Measurements from ENCODE around the gene SCAMP2.

DNA sequence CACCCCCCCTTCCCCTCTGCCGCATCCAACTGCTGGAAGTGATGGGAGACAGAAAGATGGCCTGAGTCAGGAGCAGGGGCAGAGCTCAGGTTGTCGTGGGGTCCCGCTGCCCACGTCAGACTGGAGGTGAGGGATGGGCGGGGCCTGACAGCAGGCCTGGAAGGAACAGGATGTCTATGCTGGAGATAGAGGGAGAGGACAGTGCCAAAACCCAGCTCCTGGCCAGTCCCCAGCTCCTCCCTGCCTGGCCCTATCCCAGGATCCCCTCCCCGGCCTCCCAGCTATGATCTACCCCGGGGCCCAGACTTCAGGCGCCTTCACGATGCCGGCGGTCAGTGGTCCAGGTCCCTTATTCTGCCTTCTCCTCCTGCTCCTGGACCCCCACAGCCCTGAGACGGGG lies 60.6 kb downstream of the SCAMP2 start, which contains the start of gene LMAN1L:
- TF ChIP-seq, protein P1, sequence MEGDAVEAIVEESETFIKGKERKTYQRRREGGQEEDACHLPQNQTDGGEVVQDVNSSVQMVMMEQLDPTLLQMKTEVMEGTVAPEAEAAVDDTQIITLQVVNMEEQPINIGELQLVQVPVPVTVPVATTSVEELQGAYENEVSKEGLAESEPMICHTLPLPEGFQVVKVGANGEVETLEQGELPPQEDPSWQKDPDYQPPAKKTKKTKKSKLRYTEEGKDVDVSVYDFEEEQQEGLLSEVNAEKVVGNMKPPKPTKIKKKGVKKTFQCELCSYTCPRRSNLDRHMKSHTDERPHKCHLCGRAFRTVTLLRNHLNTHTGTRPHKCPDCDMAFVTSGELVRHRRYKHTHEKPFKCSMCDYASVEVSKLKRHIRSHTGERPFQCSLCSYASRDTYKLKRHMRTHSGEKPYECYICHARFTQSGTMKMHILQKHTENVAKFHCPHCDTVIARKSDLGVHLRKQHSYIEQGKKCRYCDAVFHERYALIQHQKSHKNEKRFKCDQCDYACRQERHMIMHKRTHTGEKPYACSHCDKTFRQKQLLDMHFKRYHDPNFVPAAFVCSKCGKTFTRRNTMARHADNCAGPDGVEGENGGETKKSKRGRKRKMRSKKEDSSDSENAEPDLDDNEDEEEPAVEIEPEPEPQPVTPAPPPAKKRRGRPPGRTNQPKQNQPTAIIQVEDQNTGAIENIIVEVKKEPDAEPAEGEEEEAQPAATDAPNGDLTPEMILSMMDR (IDR thresholded peaks at IDR 0.05): no peak
- TF ChIP-seq POLR2A (IDR thresholded peaks at IDR 0.05): no peak
- TF ChIP-seq EP300 (IDR thresholded peaks at IDR 0.05; ENCODE audit: low read depth): no peak
- no peak for TF ChIP-seq POLR2AphosphoS5 (IDR thresholded peaks at IDR 0.05)
